IMR-90 (cell line): ENCODE results near the gene CBLN2. TPM values are rescaled to one million over a fixed set of nuclear protein-coding genes. Genes with fewer than 3 reads are reported as not detected.

Experiments used
- ATAC-seq: fragments of 200-7000 bp; cut with Tn5 transposase; 2 replicates; pipeline ENCODE4 v1.9.1; 2020; ENCODE audit warnings: low read depth, mild to moderate bottlenecking, moderate library complexity
- BruUV-seq: library from RNA; stranded (reverse); fragments of 400-500 nt; replicated peaks from 2 replicates; lab custom pipeline; 2021; lab: Mats Ljungman, UMichigan
- CTCF ChIA-PET: fragments of 300-600 bp; formaldehyde crosslinking; extraction: SDS; loops from one replicate; lab custom pipeline; 2021; ENCODE audit warnings: antibody characterized with exemption; lab: Yijun Ruan, JAX
- POLR2A ChIA-PET: fragments of 300-600 bp; sonication (Branson Sonifier 250); formaldehyde crosslinking; loops from one replicate; lab custom pipeline; 2022; ENCODE audit warnings: antibody characterized with exemption; ENCODE audit not compliant: unreplicated experiment; lab: Charles Lee
- DNase-seq: peaks from one replicate; pipeline ENCODE4 v3.0.0; 2013
- H2AFZ ChIP-seq: replicated peaks from 2 replicates; pipeline ENCODE3; 2013; ENCODE audit warnings: low read length, mild to moderate bottlenecking; ENCODE audit not compliant: poor library complexity
- H2AK5ac ChIP-seq: 2 replicates; pipeline ENCODE4 v1.6.1; 2013; ENCODE audit warnings: low read depth, low read length, inconsistent platforms
- H2AK9ac ChIP-seq: replicated peaks from 2 replicates; pipeline ENCODE3; 2013; ENCODE audit warnings: mild to moderate bottlenecking, low read depth, low read length, moderate library complexity; ENCODE audit not compliant: poor library complexity
- H2BK120ac ChIP-seq: 2 replicates; pipeline ENCODE4 v1.6.1; 2013; ENCODE audit warnings: low read depth, low read length, inconsistent platforms
- H2BK15ac ChIP-seq: 3 replicates; pipeline ENCODE4 v1.6.1; 2013; ENCODE audit warnings: low read depth, low read length, inconsistent platforms
- H2BK20ac ChIP-seq: 2 replicates; pipeline ENCODE4 v1.6.1; 2013; ENCODE audit warnings: low read depth, mild to moderate bottlenecking, inconsistent platforms, low read length, moderate library complexity
- H2BK5ac ChIP-seq: 2 replicates; pipeline ENCODE4 v1.6.1; 2013; ENCODE audit warnings: mild to moderate bottlenecking, low read depth, low read length, inconsistent platforms; ENCODE audit not compliant: poor library complexity, severe bottlenecking
- H3K14ac ChIP-seq: replicated peaks from 2 replicates; pipeline ENCODE4 v1.6.1; 2013; ENCODE audit warnings: low read depth, low read length, inconsistent platforms
- H3K18ac ChIP-seq: 2 replicates; pipeline ENCODE4 v1.6.1; 2013; ENCODE audit warnings: low read depth, low read length, control low read depth
- H3K23ac ChIP-seq: 2 replicates; pipeline ENCODE4 v1.6.1; 2013; ENCODE audit warnings: low read depth, low read length, inconsistent platforms
- H3K27ac ChIP-seq: 2 replicates; pipeline ENCODE4 v1.5.1; 2013; ENCODE audit warnings: mild to moderate bottlenecking, control low read depth, low read length; ENCODE audit not compliant: insufficient read depth
- H3K27me3 ChIP-seq: 2 replicates; pipeline ENCODE4 v1.6.1; 2013; ENCODE audit warnings: low read length; ENCODE audit not compliant: control insufficient read depth, insufficient read depth
- H3K36me3 ChIP-seq: 2 replicates; pipeline ENCODE4 v1.6.1; 2013; ENCODE audit warnings: low read length, mixed read lengths; ENCODE audit not compliant: control insufficient read depth, insufficient read depth
- H3K4ac ChIP-seq: 2 replicates; pipeline ENCODE4 v1.6.1; 2013; ENCODE audit warnings: low read depth, low read length, inconsistent platforms
- H3K4me1 ChIP-seq: 2 replicates; pipeline ENCODE4 v1.6.1; 2013; ENCODE audit warnings: low read length, mixed read lengths; ENCODE audit not compliant: control insufficient read depth, insufficient read depth
- H3K4me2 ChIP-seq: 2 replicates; pipeline ENCODE4 v1.6.1; 2013; ENCODE audit warnings: low read depth, mild to moderate bottlenecking, control low read depth, low read length, moderate library complexity
- H3K4me3 ChIP-seq: 2 replicates; pipeline ENCODE4 v1.5.1; 2013; ENCODE audit warnings: low read depth, mild to moderate bottlenecking, control low read depth, low read length, moderate library complexity; ENCODE audit not compliant: insufficient read depth
- H3K56ac ChIP-seq: 2 replicates; pipeline ENCODE4 v1.6.1; 2013; ENCODE audit warnings: low read length, inconsistent platforms; ENCODE audit not compliant: insufficient read depth; ENCODE audit errors: extremely low read depth
- H3K79me1 ChIP-seq, 2 experiments: 2 replicates each; pipeline ENCODE4 v1.6.1; 2013; ENCODE audit warnings: low read length in 2 of 2, inconsistent platforms in 1 of 2, low read depth in 1 of 2
- H3K9ac ChIP-seq: 2 replicates; pipeline ENCODE4 v1.6.1; 2013; ENCODE audit warnings: low read depth, low read length, control low read depth
- H3K9me1 ChIP-seq: 2 replicates; pipeline ENCODE4 v1.6.1; 2013; ENCODE audit warnings: low read length, inconsistent platforms; ENCODE audit not compliant: insufficient read depth
- H3K9me3 ChIP-seq: 2 replicates; pipeline ENCODE4 v1.6.1; 2013; ENCODE audit warnings: low read length; ENCODE audit not compliant: control insufficient read depth, insufficient read depth
- H4K20me1 ChIP-seq: 2 replicates; pipeline ENCODE4 v1.6.1; 2013; ENCODE audit warnings: low read length, inconsistent platforms; ENCODE audit not compliant: insufficient read depth
- H4K5ac ChIP-seq: 2 replicates; pipeline ENCODE4 v1.6.1; 2013; ENCODE audit warnings: mild to moderate bottlenecking, low read depth, low read length, control low read depth
- H4K8ac ChIP-seq, 2 experiments: 2 replicates each; pipeline ENCODE4 v1.6.1; 2013; ENCODE audit warnings: low read depth in 2 of 2, low read length in 2 of 2, control low read depth in 1 of 2, inconsistent platforms in 1 of 2
- H4K91ac ChIP-seq: 2 replicates; pipeline ENCODE4 v1.6.1; 2013; ENCODE audit warnings: low read depth, low read length, inconsistent platforms; ENCODE audit not compliant: insufficient read depth
- BHLHE40 ChIP-seq: fragments of 150-350 bp; IDR thresholded peaks from 2 replicates; pipeline ENCODE4 v1.6.1; 2016; ENCODE audit warnings: mild to moderate bottlenecking, low read depth, low read length
- MAZ ChIP-seq: IDR thresholded peaks from 2 replicates; pipeline ENCODE4 v1.6.1; 2012; ENCODE audit warnings: low read depth, mild to moderate bottlenecking, low read length, improper control_type of control experiment, moderate library complexity, borderline replicate concordance
- RAD21 ChIP-seq: IDR thresholded peaks from 2 replicates; pipeline ENCODE4 v1.6.1; 2012; ENCODE audit warnings: low read length, improper control_type of control experiment
- USF2 ChIP-seq: fragments of 150-350 bp; IDR thresholded peaks from 2 replicates; pipeline ENCODE4 v1.6.1; 2017; ENCODE audit warnings: mild to moderate bottlenecking, antibody characterized with exemption, low read length, low read depth
- WGBS, 2 experiments: methylation state at CpG; one replicate each; pipeline versions ENCODE4 v1.1.5 to v1.1.7; 2013; ENCODE audit warnings: missing lambda C conversion rate in 2 of 2; ENCODE audit not compliant: insufficient read length in 1 of 2; ENCODE audit errors: extremely low coverage in 2 of 2; 5-methylcytosine and 5-hydroxymethylcytosine counted together
- dilution Hi-C: fragments of 300-500 bp; cut with HindIII; formaldehyde crosslinking; loops from one replicate; pipeline ENCODE4 v1.14.3; 2018; ENCODE audit warnings: low sequenced_read_pairs; ENCODE audit not compliant: unreplicated experiment
- in situ Hi-C: fragments of 300-500 bp; cut with MboI; formaldehyde crosslinking; loops from 3 replicates; pipeline ENCODE4 v1.14.3; 2019; ENCODE audit warnings: low sequenced_read_pairs, inconsistent platforms, mixed read lengths
- intact Hi-C: fragments of 100-400 bp; cut with micrococcal nuclease; formaldehyde crosslinking; loops from 2 replicates; pipeline ENCODE4 v1.10.0; 2022
- polyA plus RNA-seq, 3 experiments: library from polyadenylated mRNA; depleted of rRNA; stranded (reverse); fragments of >200 nt; gene quantifications; 2 replicates each; pipeline ENCODE4 v1.2.3, GENCODE V29; 2012; ENCODE audit warnings: low replicate concordance in 1 of 3
- total RNA-seq: library from RNA; depleted of rRNA; stranded (reverse); fragments of >200 nt; gene quantifications from 2 replicates; pipeline ENCODE4 v1.2.3, GENCODE V29; 2012

Gene CBLN2
- total and polyA plus RNA-seq, 2 of the 4 experiments (the other 2 are of a cell fraction) = not detected

- ChIA-PET CTCF (no interaction called here), POLR2A (no interaction called here)
- ATAC-seq (no peak), DNase-seq (no peak)
- Histone ChIP-seq H3K9me3 (peaks cover 12% of the 10 kb centered on the region), H4K5ac (no peak overlapping the region), H3K18ac (no peak overlapping the region), H4K91ac (no peak overlapping the region), H3K9me1 (no peaks in the 10 kb centered on the region), H3K36me3 (no peaks in the 10 kb centered on the region), H3K23ac (no peak overlapping the region), H3K14ac (no peak overlapping the region), H3K27me3 (no peaks in the 10 kb centered on the region), H2BK5ac (no peak overlapping the region), H3K4me1 (no peaks in the 10 kb centered on the region), H2AK9ac (no peak overlapping the region), H4K8ac (no peak overlapping the region), H3K56ac (no peak overlapping the region), H3K4me2 (no peak overlapping the region), H2AK5ac (no peak overlapping the region), H3K27ac (no peak overlapping the region), H2AFZ (no peak overlapping the region), H3K4me3 (no peak overlapping the region), H2BK20ac (no peak overlapping the region), H2BK120ac (no peak overlapping the region), H3K79me1 (no peaks in the 10 kb centered on the region), H4K20me1 (no peaks in the 10 kb centered on the region), H3K9ac (no peak overlapping the region), H2BK15ac (no peak overlapping the region), H3K4ac (no peak overlapping the region)
- dilution Hi-C loops (no loop called here), intact Hi-C loops (no loop called here), in situ Hi-C loops (no loop called here)
- BruUV-seq = no TSS peak
- no peak for TF ChIP-seq MAZ
- TF ChIP-seq RAD21 = no peak
- no peak for TF ChIP-seq BHLHE40
- no peak for TF ChIP-seq USF2
- WGBS, 2 experiments = no CpG with 5 or more reads among the region's 19 CpGs
Measured at GRCh38 chr18:72502671-72503431, 41.3 kb downstream of the CBLN2 start.
